Endodermal cell (in vitro differentiated cells): ENCODE data around the gene PLEKHM3. TPM values are rescaled to one million over a fixed set of nuclear protein-coding genes. Genes with fewer than 3 reads are reported as not detected.

Experiments used
- DNase-seq: peaks from one replicate; pipeline ENCODE4 v3.0.0-alpha.2; 2017
- H3K27ac ChIP-seq: 2 replicates; pipeline ENCODE4 v1.5.1; 2013; ENCODE audit warnings: mild to moderate bottlenecking, low read depth, low read length, moderate library complexity
- H3K27me3 ChIP-seq: 2 replicates; pipeline ENCODE4 v1.6.1; 2013; ENCODE audit warnings: mild to moderate bottlenecking, low read length, moderate library complexity; ENCODE audit not compliant: insufficient read depth, control insufficient read depth, poor library complexity, severe bottlenecking
- H3K36me3 ChIP-seq: 2 replicates; pipeline ENCODE4 v1.7.0; 2013; ENCODE audit warnings: mild to moderate bottlenecking, low read length, moderate library complexity; ENCODE audit not compliant: control insufficient read depth, insufficient read depth
- H3K4me1 ChIP-seq: one replicate; pipeline ENCODE4 v1.7.0; 2013; ENCODE audit warnings: low read length; ENCODE audit not compliant: control insufficient read depth, insufficient read depth
- H3K4me3 ChIP-seq: 2 replicates; pipeline ENCODE4 v1.5.1; 2013; ENCODE audit warnings: mild to moderate bottlenecking, low read length, moderate library complexity
- H3K9ac ChIP-seq: 2 replicates; pipeline ENCODE4 v1.6.1; 2013; ENCODE audit warnings: mild to moderate bottlenecking, low read length, moderate library complexity; ENCODE audit not compliant: poor library complexity, severe bottlenecking; ENCODE audit errors: extremely low read depth
- H3K9me3 ChIP-seq: 2 replicates; pipeline ENCODE4 v1.6.1; 2013; ENCODE audit warnings: mild to moderate bottlenecking, low read length, moderate library complexity; ENCODE audit not compliant: control insufficient read depth
- H3K27ac Mint-ChIP-seq: 2 replicates; pipeline ENCODE4 v1.8.0; 2020; ENCODE audit warnings: mixed read lengths
- H3K27me3 Mint-ChIP-seq: 2 replicates; pipeline ENCODE4 v1.8.0; 2021; ENCODE audit warnings: mild to moderate bottlenecking, mixed read lengths; ENCODE audit not compliant: insufficient read depth
- H3K36me3 Mint-ChIP-seq: 2 replicates; pipeline ENCODE4 v1.8.0; 2020; ENCODE audit warnings: low read depth, mixed read lengths
- H3K4me1 Mint-ChIP-seq: 2 replicates; pipeline ENCODE4 v1.8.0; 2020; ENCODE audit warnings: mixed read lengths
- H3K4me3 Mint-ChIP-seq: 2 replicates; pipeline ENCODE4 v1.8.0; 2020; ENCODE audit warnings: mild to moderate bottlenecking, moderate library complexity, mixed read lengths
- H3K9me3 Mint-ChIP-seq: 2 replicates; pipeline ENCODE4 v1.8.0; 2020; ENCODE audit warnings: mild to moderate bottlenecking, mixed read lengths
- CTCF ChIP-seq: fragments of 200-600 bp; sonication (generic); conservative IDR thresholded peaks from 2 replicates; pipeline ENCODE4 v1.5.0; 2021; ENCODE audit warnings: antibody characterized with exemption, mild to moderate bottlenecking
- WGBS, 2 experiments: methylation state at CpG; one replicate each; pipeline versions ENCODE4 v1.1.5 to v1.1.7; 2013; ENCODE audit warnings: missing lambda C conversion rate in 2 of 2, mixed read lengths in 1 of 2; ENCODE audit not compliant: insufficient coverage in 1 of 2, insufficient read length in 1 of 2; 5-methylcytosine and 5-hydroxymethylcytosine counted together
- total RNA-seq, 2 donors: library from RNA; stranded (reverse); fragmentation: NEBNext Ultra II Directional in 1 of 2; extraction: Animal tissue kit (Norgen Biotek cat#: 25700) in 1 of 2; gene quantifications; 2 replicates in 1 of 2; 3 replicates in 1 of 2; pipeline ENCODE4 v1.2.1, GENCODE V29; 2021

The PLEKHM3 gene
- total RNA-seq, 2 donors from 2014 or later: 13.3 to 17.9 TPM

- H3K27me3 Mint-ChIP-seq: no peaks in the 10 kb centered on the region
- no peak overlapping the region for H3K27ac Mint-ChIP-seq
- Histone ChIP-seq H3K4me1 (no peaks in the 10 kb centered on the region), H3K27me3 (no peaks in the 10 kb centered on the region), H3K27ac (no peak overlapping the region), H3K9ac (no peak overlapping the region), H3K36me3 (peaks cover 13% of the 10 kb centered on the region), H3K9me3 (no peaks in the 10 kb centered on the region), H3K4me3 (no peak overlapping the region)
- TF ChIP-seq CTCF: no peak
- H3K4me1 Mint-ChIP-seq: no peaks in the 10 kb centered on the region
- peaks cover 20% of the 10 kb centered on the region for H3K36me3 Mint-ChIP-seq
- H3K9me3 Mint-ChIP-seq: no peaks in the 10 kb centered on the region
- DNase-seq: no peak
- 94 to 97% methylated on average over 5 to 9 of the region's 10 CpGs for WGBS, 2 experiments
- no peak overlapping the region for H3K4me3 Mint-ChIP-seq
Observed at GRCh38 chr2:208000701-208001395, 24.5 kb downstream of the PLEKHM3 start.

- no peaks in the 10 kb centered on the region for H3K27me3 Mint-ChIP-seq
- no peaks in the 10 kb centered on the region for H3K9me3 ChIP-seq
- H3K27ac ChIP-seq: no peak overlapping the region
- TF ChIP-seq CTCF: no peak
- 95% methylated on average over 2 of the region's 2 CpGs; no CpG with 5 or more reads in 1 of the 2 experiments for WGBS, 2 experiments
- no peaks in the 10 kb centered on the region for H3K9me3 Mint-ChIP-seq
- no peak overlapping the region for H3K27ac Mint-ChIP-seq
- no peak for DNase-seq
- peaks cover 23% of the 10 kb centered on the region for H3K36me3 Mint-ChIP-seq
- no peaks in the 10 kb centered on the region for H3K4me1 Mint-ChIP-seq
- no peaks in the 10 kb centered on the region for H3K4me1 ChIP-seq
- H3K36me3 ChIP-seq: peaks cover 29% of the 10 kb centered on the region
- H3K9ac ChIP-seq: no peak overlapping the region
- no peak overlapping the region for H3K4me3 ChIP-seq
- H3K27me3 ChIP-seq: no peaks in the 10 kb centered on the region
- no peak overlapping the region for H3K4me3 Mint-ChIP-seq
Observed at GRCh38 chr2:207996848-207997247, 28.5 kb downstream of the PLEKHM3 start.

- Mint-ChIP-seq H3K27me3 (no peaks in the 10 kb centered on the region), H3K9me3 (no peaks in the 10 kb centered on the region), H3K36me3 (peaks cover 17% of the 10 kb centered on the region), H3K27ac (no peak overlapping the region), H3K4me3 (no peak overlapping the region), H3K4me1 (no peaks in the 10 kb centered on the region)
- 87 to 93% methylated on average over 2 to 3 of the region's 3 CpGs for WGBS, 2 experiments
- no peaks in the 10 kb centered on the region for H3K4me1 ChIP-seq
- peaks cover 29% of the 10 kb centered on the region for H3K36me3 ChIP-seq
- H3K9ac ChIP-seq: no peak overlapping the region
- no peak for DNase-seq
- no peak for TF ChIP-seq CTCF
- H3K9me3 ChIP-seq: no peaks in the 10 kb centered on the region
- H3K27ac ChIP-seq: no peak overlapping the region
- no peak overlapping the region for H3K4me3 ChIP-seq
- no peaks in the 10 kb centered on the region for H3K27me3 ChIP-seq
Observed at GRCh38 chr2:207995887-207996286, 29.4 kb downstream of the PLEKHM3 start.
